ENCODE results near the gene NPC1.

GRCh38 chr18:23541349-23542093 lies 44.8 kb downstream of the NPC1 start:
- TF ChIP-seq TAF1 (IDR thresholded peaks at IDR 0.05; ENCODE audit: borderline replicate concordance, insufficient read depth, low read length) = no peak
- no peak for TF ChIP-seq POLR2AphosphoS5 (IDR thresholded peaks at IDR 0.05; ENCODE audit: low read depth, low read length)
- no peak for TF ChIP-seq SIN3A (IDR thresholded peaks at IDR 0.05; ENCODE audit: borderline replicate concordance, insufficient read depth, low read length)
- TF ChIP-seq, protein P1, sequence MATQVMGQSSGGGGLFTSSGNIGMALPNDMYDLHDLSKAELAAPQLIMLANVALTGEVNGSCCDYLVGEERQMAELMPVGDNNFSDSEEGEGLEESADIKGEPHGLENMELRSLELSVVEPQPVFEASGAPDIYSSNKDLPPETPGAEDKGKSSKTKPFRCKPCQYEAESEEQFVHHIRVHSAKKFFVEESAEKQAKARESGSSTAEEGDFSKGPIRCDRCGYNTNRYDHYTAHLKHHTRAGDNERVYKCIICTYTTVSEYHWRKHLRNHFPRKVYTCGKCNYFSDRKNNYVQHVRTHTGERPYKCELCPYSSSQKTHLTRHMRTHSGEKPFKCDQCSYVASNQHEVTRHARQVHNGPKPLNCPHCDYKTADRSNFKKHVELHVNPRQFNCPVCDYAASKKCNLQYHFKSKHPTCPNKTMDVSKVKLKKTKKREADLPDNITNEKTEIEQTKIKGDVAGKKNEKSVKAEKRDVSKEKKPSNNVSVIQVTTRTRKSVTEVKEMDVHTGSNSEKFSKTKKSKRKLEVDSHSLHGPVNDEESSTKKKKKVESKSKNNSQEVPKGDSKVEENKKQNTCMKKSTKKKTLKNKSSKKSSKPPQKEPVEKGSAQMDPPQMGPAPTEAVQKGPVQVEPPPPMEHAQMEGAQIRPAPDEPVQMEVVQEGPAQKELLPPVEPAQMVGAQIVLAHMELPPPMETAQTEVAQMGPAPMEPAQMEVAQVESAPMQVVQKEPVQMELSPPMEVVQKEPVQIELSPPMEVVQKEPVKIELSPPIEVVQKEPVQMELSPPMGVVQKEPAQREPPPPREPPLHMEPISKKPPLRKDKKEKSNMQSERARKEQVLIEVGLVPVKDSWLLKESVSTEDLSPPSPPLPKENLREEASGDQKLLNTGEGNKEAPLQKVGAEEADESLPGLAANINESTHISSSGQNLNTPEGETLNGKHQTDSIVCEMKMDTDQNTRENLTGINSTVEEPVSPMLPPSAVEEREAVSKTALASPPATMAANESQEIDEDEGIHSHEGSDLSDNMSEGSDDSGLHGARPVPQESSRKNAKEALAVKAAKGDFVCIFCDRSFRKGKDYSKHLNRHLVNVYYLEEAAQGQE (IDR thresholded peaks at IDR 0.05; ENCODE audit: insufficient read depth in 1 of 2, low read depth in 2 of 2, low read length in 2 of 2) = no peak
- no peak for TF ChIP-seq FOXP2 (optimal IDR thresholded peaks at IDR 0.05; ENCODE audit: borderline replicate concordance, extremely low read depth, extremely low read length, insufficient read depth)

All from PFSK-1 (cell line).